ENCODE measurements around the gene KLK3. TPM values are rescaled to one million over a fixed set of nuclear protein-coding genes. Genes with fewer than 3 reads are reported as not detected.
"Not testable (repeated sequence)": the region's sequence is repeated elsewhere in the genome, so short reads cannot be mapped to it uniquely, and the experiment has no call there.

The KLK3 gene
- polyA plus RNA-seq, 3 donors, result 0.42 to 0.65 (median 0.48) TPM

DNA sequence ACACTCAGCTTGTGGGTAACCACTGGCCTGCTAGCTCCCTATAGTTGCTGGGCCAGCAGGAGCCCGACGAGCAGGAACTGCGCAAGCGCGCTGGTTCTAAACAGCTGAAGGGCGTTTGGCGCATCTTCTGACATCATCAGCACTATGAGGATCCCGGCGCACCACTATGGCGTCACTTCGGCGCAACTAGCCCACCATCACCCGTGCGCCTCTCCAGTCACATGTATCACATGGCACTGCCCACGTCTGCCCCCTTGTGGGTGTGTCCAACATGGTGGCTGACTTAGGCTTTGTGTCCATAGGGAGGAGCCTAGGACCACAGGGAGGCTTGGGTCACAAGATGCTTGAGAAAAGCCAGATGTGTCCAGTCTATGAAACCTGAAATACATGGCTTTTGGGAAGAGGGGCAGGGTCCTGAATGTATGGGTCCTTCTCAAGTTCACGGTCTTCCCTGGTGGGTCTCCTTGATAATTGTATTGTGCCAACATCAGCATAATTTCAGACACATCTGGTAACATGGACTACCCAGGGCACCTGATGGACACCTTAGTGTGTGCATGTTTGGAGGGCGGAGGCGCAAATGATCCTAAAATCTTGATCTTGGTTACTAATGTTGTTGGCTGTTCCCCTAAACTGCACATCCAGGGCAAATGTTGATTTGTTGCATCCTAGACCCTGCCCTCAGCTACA is 38.5 kb downstream of the KLK3 start:
- no peak for DNase-seq (ENCODE audit: extremely low read depth in 1 of 11, low read depth in 9 of 11, low spot score in 4 of 11)

- DNase-seq (ENCODE audit: extremely low read depth in 1 of 11, low read depth in 9 of 11, low spot score in 4 of 11), result no peak
Observed at GRCh38 chr19:50894478-50895356, 40.0 kb downstream of the KLK3 start.

DNA sequence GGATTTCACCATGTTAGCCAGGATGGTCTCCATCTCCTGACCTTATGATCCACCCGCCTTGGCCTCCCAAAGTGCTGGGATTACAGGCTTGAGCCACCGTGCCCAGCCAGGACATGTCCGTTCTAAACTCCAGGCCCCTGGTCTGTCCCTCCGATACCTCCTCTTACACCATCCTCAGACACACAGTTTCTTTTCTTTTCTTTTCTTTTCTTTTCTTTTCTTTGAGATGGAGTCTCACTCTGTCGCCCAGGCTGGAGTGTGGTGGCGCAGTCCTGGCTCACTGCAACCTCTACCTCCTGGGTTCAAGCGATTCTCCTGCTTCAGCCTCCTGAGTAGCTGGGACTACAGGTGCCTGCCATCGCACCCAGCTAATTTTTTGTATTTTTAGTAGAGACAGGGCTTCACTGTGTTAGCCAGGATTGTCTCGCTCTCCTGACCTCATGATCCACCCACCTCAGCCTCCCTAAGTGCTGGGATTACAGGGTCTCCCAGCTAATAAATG is 41.4 kb downstream of the KLK3 start:
- DNase-seq (ENCODE audit: extremely low read depth in 1 of 11, low read depth in 9 of 11, low spot score in 4 of 11), result not testable (repeated sequence)

DNA sequence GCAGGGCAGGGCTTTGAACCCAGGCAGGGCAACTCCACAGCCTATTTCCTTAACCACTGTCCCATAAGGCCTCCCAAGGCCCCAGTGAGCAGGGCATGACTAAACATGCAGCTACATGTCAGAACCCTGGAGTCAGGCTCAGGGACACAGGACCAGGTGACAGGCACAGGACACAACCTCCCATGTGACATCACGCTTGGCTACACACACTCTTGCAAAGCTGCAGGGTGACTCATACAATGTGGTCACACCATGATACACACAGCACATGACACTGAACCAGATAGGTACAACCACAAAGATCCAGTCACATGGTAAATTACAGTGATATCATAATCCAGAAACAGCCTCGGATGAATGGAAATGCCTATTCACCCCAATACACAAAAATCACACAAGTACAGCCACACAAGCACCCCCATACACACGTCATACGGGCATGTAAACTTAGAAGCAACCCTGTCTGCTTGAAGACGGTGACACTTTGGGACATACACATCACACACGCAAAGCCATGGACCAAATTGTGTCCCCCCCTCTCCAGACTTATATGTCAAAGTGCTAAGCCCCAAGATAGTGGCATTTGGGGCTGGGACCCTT is 42.0 kb downstream of the KLK3 start:
- DNase-seq (ENCODE audit: extremely low read depth in 1 of 11, low read depth in 9 of 11, low spot score in 4 of 11), result peak in 10 of 11 donors; percentile 31 to 69 (median 49)

DNA sequence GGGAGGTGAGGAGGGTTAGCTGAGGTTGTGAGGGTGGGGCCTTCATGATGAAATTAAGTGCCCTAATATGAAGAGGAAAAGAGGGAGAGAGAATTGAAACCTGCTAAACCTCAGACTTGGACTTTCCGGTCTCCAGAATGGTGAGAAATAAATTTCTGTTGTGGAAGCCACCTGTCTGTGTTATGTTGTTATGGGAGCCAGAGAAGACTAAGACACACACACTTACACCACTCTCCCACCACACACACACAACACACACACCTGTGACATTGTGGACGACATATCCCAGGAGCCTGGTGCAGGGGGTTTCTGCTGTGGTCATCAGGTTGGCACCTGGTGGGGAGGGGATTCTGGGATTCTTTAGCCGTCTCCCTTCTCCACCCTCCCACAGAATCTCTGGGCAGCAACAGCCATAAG is 42.5 kb downstream of the KLK3 start:
- DNase-seq (ENCODE audit: extremely low read depth in 1 of 11, low read depth in 9 of 11, low spot score in 4 of 11), result no peak

DNA sequence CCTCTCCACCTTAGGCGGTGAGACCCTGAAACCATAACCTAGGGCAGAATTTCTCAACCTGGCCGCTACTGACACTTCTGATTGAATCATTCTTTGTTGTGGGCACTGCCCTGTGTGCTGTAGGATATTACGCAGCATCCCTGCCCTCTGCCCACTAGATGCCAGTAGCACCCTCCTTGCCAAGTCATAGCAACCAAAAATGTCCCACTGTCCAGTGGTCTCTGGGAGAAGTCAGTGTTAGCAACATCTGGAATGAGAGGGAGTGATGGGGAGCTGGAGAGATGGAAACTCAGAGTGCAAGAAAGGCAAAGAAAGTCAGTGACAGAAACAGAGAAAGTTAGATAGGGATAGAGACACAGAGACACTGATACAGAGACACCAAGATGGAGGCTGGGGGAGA is 42.9 kb downstream of the KLK3 start:
- DNase-seq (ENCODE audit: extremely low read depth in 1 of 11, low read depth in 9 of 11, low spot score in 4 of 11), result no peak

GRCh38 chr19:50898018-50898417 is 43.3 kb downstream of the KLK3 start:
- no peak for DNase-seq (ENCODE audit: extremely low read depth in 1 of 11, low read depth in 9 of 11, low spot score in 4 of 11)

DNA sequence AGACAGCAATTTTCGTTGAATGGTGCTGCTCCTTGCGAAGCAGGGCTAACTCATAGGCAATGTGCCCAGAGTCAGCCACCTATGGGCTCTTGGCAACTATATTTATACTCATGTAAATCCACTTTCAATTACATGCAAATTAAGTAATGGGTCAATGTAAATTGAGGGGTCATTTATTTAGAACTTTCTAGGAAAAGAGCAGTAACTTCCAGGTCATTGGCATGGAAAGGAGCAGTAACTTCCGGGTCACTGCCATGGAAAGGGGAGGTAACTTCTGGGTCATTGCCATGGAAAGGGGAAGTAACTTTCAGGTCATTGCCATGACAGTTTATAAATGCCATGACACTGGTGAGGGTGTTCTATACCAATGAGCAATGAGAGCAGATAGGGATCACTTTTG is 44.9 kb downstream of the KLK3 start:
- DNase-seq (ENCODE audit: extremely low read depth in 1 of 11, low read depth in 9 of 11, low spot score in 4 of 11), result no peak

DNA sequence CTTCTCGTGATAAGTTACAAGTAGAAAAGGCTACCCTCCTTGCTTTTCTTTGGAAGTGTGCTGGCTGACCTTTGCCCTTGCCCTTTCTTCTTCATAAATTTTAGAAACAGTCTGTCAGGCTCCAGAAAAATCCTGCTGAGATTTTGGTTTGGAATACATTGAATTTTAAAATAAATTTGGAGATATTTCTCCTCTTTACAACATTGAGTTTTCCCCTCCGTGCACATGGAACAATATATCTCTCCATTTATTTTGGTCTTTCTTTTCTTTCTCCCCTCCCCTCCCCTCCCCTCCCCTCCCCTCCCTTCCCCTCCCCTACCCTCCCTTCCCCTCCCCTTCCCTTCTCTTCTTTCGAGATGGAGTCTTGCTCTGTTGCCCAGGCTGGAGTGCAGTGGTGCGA is 47.9 kb downstream of the KLK3 start:
- no peak for DNase-seq (ENCODE audit: extremely low read depth in 1 of 11, low read depth in 9 of 11, low spot score in 4 of 11)

DNA sequence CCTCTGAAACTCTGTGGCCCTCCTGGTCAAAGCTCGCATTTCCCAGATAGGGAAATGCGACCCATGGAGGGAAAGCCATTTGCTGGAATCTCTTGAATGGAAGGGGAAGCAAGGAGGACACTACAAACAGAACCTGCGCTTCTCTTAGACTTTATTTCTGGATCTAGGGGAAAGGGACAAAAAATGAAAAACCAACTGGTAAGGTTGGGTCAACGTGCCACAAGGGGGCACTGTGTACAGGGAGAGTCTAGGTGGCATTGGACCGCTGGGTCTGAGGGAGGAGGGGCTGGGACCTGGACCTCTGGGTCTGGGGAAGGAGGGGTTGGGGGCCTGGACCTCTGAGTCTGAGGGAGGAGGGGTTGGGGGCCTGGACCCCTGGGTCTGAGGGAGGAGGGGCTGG is 51.5 kb downstream of the KLK3 start:
- no peak for DNase-seq (ENCODE audit: extremely low read depth in 1 of 11, low read depth in 9 of 11, low spot score in 4 of 11)

GRCh38 chr19:50908336-50908735 is 53.6 kb downstream of the KLK3 start:
- DNase-seq (ENCODE audit: extremely low read depth in 1 of 11, low read depth in 9 of 11, low spot score in 4 of 11), result no peak

DNA sequence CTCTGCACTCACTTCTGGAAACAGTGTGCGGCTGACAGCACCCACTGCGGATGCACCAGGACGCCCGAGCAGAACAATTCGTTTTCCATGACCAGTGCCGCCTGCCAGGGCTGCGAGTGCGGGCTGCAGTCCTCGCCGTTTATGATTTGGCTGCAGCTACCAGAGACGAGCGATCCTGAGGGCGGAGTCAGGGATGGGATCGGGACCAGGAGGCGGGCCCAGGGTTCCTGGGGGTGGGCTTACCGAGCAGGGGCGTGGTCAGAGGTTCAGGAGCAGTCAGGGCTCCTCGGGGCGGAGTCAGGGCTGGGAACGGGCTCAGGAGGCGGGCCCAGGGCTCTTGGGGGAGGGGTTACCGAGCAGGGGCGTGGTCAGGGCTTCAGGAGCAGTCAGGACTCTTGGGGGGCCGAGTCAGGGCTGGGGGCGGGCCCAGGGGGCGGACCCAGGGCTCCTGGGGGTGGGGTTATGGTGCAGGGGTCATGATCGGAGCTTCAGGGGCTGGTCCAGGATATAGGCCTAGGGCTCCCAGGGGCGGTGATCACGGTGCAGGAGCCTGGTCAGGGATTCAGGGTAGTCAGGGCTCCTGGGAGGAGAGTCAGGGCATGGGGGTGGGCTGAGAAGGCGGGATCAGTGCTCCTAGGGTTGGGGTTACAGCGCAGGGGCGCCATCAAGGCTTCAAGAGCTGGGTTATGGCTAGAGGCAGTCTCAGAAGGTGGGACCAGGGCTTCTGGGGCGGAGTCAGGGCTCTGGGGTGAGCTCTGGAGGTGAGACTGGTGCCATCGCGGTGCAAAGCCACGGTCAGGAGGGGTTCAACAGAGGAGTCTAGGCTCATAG is 54.7 kb downstream of the KLK3 start:
- peak in 1 of 11 donors; percentile 41 for DNase-seq (ENCODE audit: extremely low read depth in 1 of 11, low read depth in 9 of 11, low spot score in 4 of 11)

Other genes with a start within 250 kb of the KLK3 start
- gene SYT3, start 215.0 kb upstream of the KLK3 start, polyA plus RNA-seq (ENCODE audit: insufficient read length in 3 of 3), result 1 to 10 TPM in 1 of 3 donors, under 1 TPM in 2; 0.37 to 1.5 (median 0.57) TPM
- gene C19orf81, start 205.5 kb upstream of the KLK3 start, polyA plus RNA-seq (ENCODE audit: insufficient read length in 3 of 3), result 1 to 10 TPM; 1.4 to 5.1 (median 2.3) TPM
- 1 to 10 TPM; 4.5 to 5.6 (median 5.5) TPM for gene SHANK1, start 135.1 kb upstream of the KLK3 start, polyA plus RNA-seq (ENCODE audit: insufficient read length in 3 of 3)
- 10 to 100 TPM; 18.5 to 37.9 (median 37.6) TPM for gene CLEC11A, start 131.6 kb upstream of the KLK3 start, polyA plus RNA-seq (ENCODE audit: insufficient read length in 3 of 3)
- not detected for gene GPR32, start 84.5 kb upstream of the KLK3 start, polyA plus RNA-seq (ENCODE audit: insufficient read length in 3 of 3)
- under 1 TPM in 2 of 3 donors, not detected in 1; 0.07 to 0.36 TPM for gene ACP4, start 64.5 kb upstream of the KLK3 start, polyA plus RNA-seq (ENCODE audit: insufficient read length in 3 of 3)
- gene KLK1, start 31.1 kb upstream of the KLK3 start, polyA plus RNA-seq (ENCODE audit: insufficient read length in 3 of 3), result 1 to 10 TPM; 1.3 TPM
- not detected for gene KLK15, start 21.3 kb upstream of the KLK3 start, polyA plus RNA-seq (ENCODE audit: insufficient read length in 3 of 3)
- gene KLK2, start 18.5 kb downstream of the KLK3 start, polyA plus RNA-seq (ENCODE audit: insufficient read length in 3 of 3), result under 1 TPM in 1 of 3 donors, not detected in 2; 0.42 TPM
- gene KLK4, start 56.5 kb downstream of the KLK3 start, polyA plus RNA-seq (ENCODE audit: insufficient read length in 3 of 3), result not detected
- gene KLK5, start 98.1 kb downstream of the KLK3 start, polyA plus RNA-seq (ENCODE audit: insufficient read length in 3 of 3), result 1 to 10 TPM; 1.2 to 1.9 (median 1.5) TPM
- gene KLK6, start 114.7 kb downstream of the KLK3 start, polyA plus RNA-seq (ENCODE audit: insufficient read length in 3 of 3), result 10 to 100 TPM; 29.7 to 34.7 (median 32.4) TPM
- gene KLK7, start 129.0 kb downstream of the KLK3 start, polyA plus RNA-seq (ENCODE audit: insufficient read length in 3 of 3), result 1 to 10 TPM; 3.9 to 4.6 (median 4.2) TPM
- 1 to 10 TPM; 2.4 to 4.0 (median 3.6) TPM for gene KLK8, start 146.7 kb downstream of the KLK3 start, polyA plus RNA-seq (ENCODE audit: insufficient read length in 3 of 3)
- gene KLK10, start 164.8 kb downstream of the KLK3 start, polyA plus RNA-seq (ENCODE audit: insufficient read length in 3 of 3), result under 1 TPM; 0.32 to 0.44 (median 0.37) TPM
- under 1 TPM in 2 of 3 donors, not detected in 1; 0.19 to 0.38 TPM for gene KLK11, start 171.7 kb downstream of the KLK3 start, polyA plus RNA-seq (ENCODE audit: insufficient read length in 3 of 3)
- gene KLK12, start 180.1 kb downstream of the KLK3 start, polyA plus RNA-seq (ENCODE audit: insufficient read length in 3 of 3), result not detected
- under 1 TPM; 0.39 to 0.68 (median 0.40) TPM for gene KLK13, start 210.2 kb downstream of the KLK3 start, polyA plus RNA-seq (ENCODE audit: insufficient read length in 3 of 3)
- gene KLK14, start 228.0 kb downstream of the KLK3 start, polyA plus RNA-seq (ENCODE audit: insufficient read length in 3 of 3), result under 1 TPM; 0.22 to 0.51 (median 0.23) TPM

Measured in renal cortex interstitium (tissue), 11 donors.